H9 (cell line): Measurements from ENCODE around the gene CCDC33. TPM values are rescaled to one million over a fixed set of nuclear protein-coding genes. Genes with fewer than 3 reads are reported as not detected.

Source experiments
- DNase-seq: peaks from one replicate; pipeline ENCODE4 v3.0.0-alpha.2; 2017
- H2AFZ ChIP-seq: one replicate; pipeline ENCODE4 v1.6.1; 2013; ENCODE audit warnings: mild to moderate bottlenecking, low read length, control low read depth, moderate library complexity
- H2AK5ac ChIP-seq: 2 replicates; pipeline ENCODE4 v1.6.1; 2013; ENCODE audit warnings: low read length, control low read depth, mixed read lengths; ENCODE audit not compliant: insufficient read length
- H2BK120ac ChIP-seq: one replicate; pipeline ENCODE4 v1.6.1; 2013; ENCODE audit warnings: low read depth, mild to moderate bottlenecking, low read length, control low read depth, inconsistent platforms; ENCODE audit not compliant: poor library complexity, severe bottlenecking
- H2BK12ac ChIP-seq: 2 replicates; pipeline ENCODE4 v1.6.1; 2013; ENCODE audit warnings: low read length, control low read depth, mixed read lengths, low read depth; ENCODE audit not compliant: insufficient read length
- H2BK15ac ChIP-seq: 2 replicates; pipeline ENCODE4 v1.6.1; 2013; ENCODE audit warnings: low read depth, low read length, control low read depth
- H2BK20ac ChIP-seq: one replicate; pipeline ENCODE4 v1.6.1; 2013; ENCODE audit warnings: low read depth, mild to moderate bottlenecking, low read length, control low read depth, inconsistent platforms; ENCODE audit not compliant: poor library complexity, severe bottlenecking
- H2BK5ac ChIP-seq: 2 replicates; pipeline ENCODE4 v1.6.1; 2013; ENCODE audit warnings: low read length, control low read depth, mixed read lengths; ENCODE audit not compliant: insufficient read length
- H3K14ac ChIP-seq: 2 replicates; pipeline ENCODE4 v1.6.1; 2013; ENCODE audit warnings: low read length, control low read depth; ENCODE audit not compliant: insufficient read depth
- H3K18ac ChIP-seq: 2 replicates; pipeline ENCODE4 v1.6.1; 2013; ENCODE audit warnings: low read depth, mild to moderate bottlenecking, mixed read lengths, low read length, control low read depth; ENCODE audit not compliant: insufficient read length
- H3K23ac ChIP-seq: 2 replicates; pipeline ENCODE4 v1.6.1; 2013; ENCODE audit warnings: low read length, control low read depth, mixed read lengths, low read depth; ENCODE audit not compliant: insufficient read length
- H3K23me2 ChIP-seq: 2 replicates; pipeline ENCODE4 v1.6.1; 2013; ENCODE audit warnings: low read depth, mild to moderate bottlenecking, mixed read lengths, low read length, control low read depth; ENCODE audit not compliant: insufficient read length, poor library complexity, severe bottlenecking
- H3K27ac ChIP-seq: 2 replicates; pipeline ENCODE4 v1.5.1; 2013; ENCODE audit warnings: low read length, control low read depth, mixed read lengths, low read depth; ENCODE audit not compliant: insufficient read length
- H3K27me3 ChIP-seq: 2 replicates; pipeline ENCODE4 v1.6.1; 2013; ENCODE audit warnings: low read length, control low read depth, inconsistent platforms; ENCODE audit not compliant: insufficient read depth
- H3K4ac ChIP-seq: 2 replicates; pipeline ENCODE4 v1.6.1; 2013; ENCODE audit warnings: low read depth, mild to moderate bottlenecking, control low read depth, inconsistent platforms, low read length, moderate library complexity
- H3K4me1 ChIP-seq: 2 replicates; pipeline ENCODE4 v1.6.1; 2013; ENCODE audit warnings: low read length, control low read depth, inconsistent platforms; ENCODE audit not compliant: insufficient read depth
- H3K4me2 ChIP-seq: 2 replicates; pipeline ENCODE4 v1.6.1; 2013; ENCODE audit warnings: low read length, control low read depth, mixed read lengths; ENCODE audit not compliant: insufficient read length, insufficient read depth
- H3K56ac ChIP-seq: 2 replicates; pipeline ENCODE4 v1.6.1; 2013; ENCODE audit warnings: low read depth, mild to moderate bottlenecking, mixed read lengths, low read length, control low read depth; ENCODE audit not compliant: insufficient read length
- H3K79me1 ChIP-seq: 2 replicates; pipeline ENCODE4 v1.6.1; 2013; ENCODE audit warnings: low read depth, mild to moderate bottlenecking, moderate library complexity, low read length, control low read depth, inconsistent platforms; ENCODE audit not compliant: insufficient read depth, poor library complexity, severe bottlenecking
- H3K79me2 ChIP-seq: 2 replicates; pipeline ENCODE4 v1.6.1; 2013; ENCODE audit warnings: low read length, control low read depth, inconsistent platforms; ENCODE audit not compliant: insufficient read depth
- H3K9ac ChIP-seq: 2 replicates; pipeline ENCODE4 v1.6.1; 2013; ENCODE audit warnings: low read length, control low read depth, mixed read lengths; ENCODE audit not compliant: insufficient read length; ENCODE audit errors: extremely low read depth
- H3K9me3 ChIP-seq: one replicate; pipeline ENCODE4 v1.6.1; 2013; ENCODE audit warnings: low read depth, low read length, inconsistent platforms; ENCODE audit not compliant: control insufficient read depth
- H3T11ph ChIP-seq: one replicate; pipeline ENCODE4 v1.6.1; 2013; ENCODE audit warnings: mild to moderate bottlenecking, low read length, control low read depth, inconsistent platforms
- H4K20me1 ChIP-seq: one replicate; pipeline ENCODE4 v1.6.1; 2013; ENCODE audit not compliant: control insufficient read depth, insufficient read length, insufficient read depth
- H4K5ac ChIP-seq: 2 replicates; pipeline ENCODE4 v1.6.1; 2013; ENCODE audit warnings: low read depth, mild to moderate bottlenecking, mixed read lengths, low read length, control low read depth; ENCODE audit not compliant: insufficient read length
- H4K8ac ChIP-seq: replicated peaks from 2 replicates; pipeline ENCODE4 v1.6.1; 2013; ENCODE audit warnings: low read length, control low read depth, mixed read lengths, low read depth; ENCODE audit not compliant: insufficient read length
- H4K91ac ChIP-seq: 2 replicates; pipeline ENCODE4 v1.6.1; 2013; ENCODE audit warnings: low read depth, mild to moderate bottlenecking, moderate library complexity, mixed read lengths, low read length, control low read depth; ENCODE audit not compliant: insufficient read length
- H3K27ac Mint-ChIP-seq, 3 experiments: 2 replicates in 2 of 3; 3 replicates in 1 of 3; pipeline ENCODE4 v1.8.0; 2020 to 2021; ENCODE audit warnings: mixed read lengths in 3 of 3, mild to moderate bottlenecking in 1 of 3, moderate library complexity in 1 of 3
- H3K27me3 Mint-ChIP-seq: 2 replicates; pipeline ENCODE4 v1.8.0; 2021; ENCODE audit warnings: low read depth, mild to moderate bottlenecking, moderate library complexity, mixed read lengths
- H3K36me3 Mint-ChIP-seq, 3 experiments: 2 replicates in 2 of 3; 3 replicates in 1 of 3; pipeline ENCODE4 v1.8.0; 2020 to 2021; ENCODE audit warnings: low read depth in 3 of 3, mixed read lengths in 3 of 3; ENCODE audit not compliant: insufficient read depth in 1 of 3
- H3K4me1 Mint-ChIP-seq, 2 experiments: 2 replicates each; pipeline ENCODE4 v1.8.0; 2020; ENCODE audit warnings: mixed read lengths in 2 of 2
- H3K4me3 Mint-ChIP-seq, 2 experiments: 2 replicates in 1 of 2; 3 replicates in 1 of 2; pipeline ENCODE4 v1.8.0; 2020 to 2021; ENCODE audit warnings: mild to moderate bottlenecking in 2 of 2, mixed read lengths in 2 of 2, moderate library complexity in 1 of 2
- H3K9me3 Mint-ChIP-seq, 2 experiments: 2 replicates in 1 of 2; 3 replicates in 1 of 2; pipeline ENCODE4 v1.8.0; 2020; ENCODE audit warnings: mild to moderate bottlenecking in 2 of 2, mixed read lengths in 2 of 2, moderate library complexity in 1 of 2
- CTCF ChIP-seq: fragments of 200-600 bp; sonication (generic); conservative IDR thresholded peaks from 3 replicates; pipeline ENCODE4 v1.8.0; 2021; ENCODE audit warnings: antibody characterized with exemption, mild to moderate bottlenecking
- WGBS: extraction: QIAGEN DNeasy Blood & Tissue Kit; methylation state at CpG from one replicate; pipeline ENCODE4 v1.1.7; 2013; ENCODE audit warnings: missing lambda C conversion rate, low lambda C conversion rate, mixed read lengths; ENCODE audit not compliant: insufficient read length; ENCODE audit errors: extremely low coverage; 5-methylcytosine and 5-hydroxymethylcytosine counted together
- total RNA-seq: library from RNA; stranded (reverse); gene quantifications from 2 replicates; pipeline ENCODE4 v1.2.1, GENCODE V29; 2021

CCDC33 gene
- total RNA-seq, 1 experiment from 2014 or later = 4.6 TPM

GRCh38 chr15:74194572-74195559, 41.3 kb upstream of the CCDC33 start:
- Histone ChIP-seq H2BK12ac (no peak overlapping the region), H3K23ac (no peak overlapping the region), H3K9ac (no peak overlapping the region), H3K4ac (no peak overlapping the region), H2AFZ (no peak overlapping the region), H3K18ac (no peak overlapping the region), H3K79me2 (no peaks in the 10 kb centered on the region), H4K8ac (no peak overlapping the region), H2BK15ac (no peak overlapping the region), H4K20me1 (no peaks in the 10 kb centered on the region), H4K91ac (no peak overlapping the region), H3K56ac (no peak overlapping the region), H3K27me3 (no peaks in the 10 kb centered on the region), H2BK120ac (no peak overlapping the region), H3K23me2 (no peaks in the 10 kb centered on the region), H3K4me1 (no peaks in the 10 kb centered on the region), H3K4me2 (no peak overlapping the region), H2BK20ac (no peak overlapping the region), H4K5ac (no peak overlapping the region), H3T11ph (no peak overlapping the region), H2AK5ac (no peak overlapping the region), H3K14ac (no peak overlapping the region), H3K27ac (no peak overlapping the region), H2BK5ac (no peak overlapping the region), H3K79me1 (no peaks in the 10 kb centered on the region), H3K9me3 (no peaks in the 10 kb centered on the region)
- TF ChIP-seq CTCF = no peak
- Mint-ChIP-seq H3K36me3 (peaks cover 0 to 4% (median 2%) of the 10 kb centered on the region in 3 experiments; a peak in 3 of 7 replicates), H3K9me3 (no peaks in the 10 kb centered on the region), H3K27me3 (peaks cover 6% of the 10 kb centered on the region), H3K4me1 (peaks cover 0 to 13% of the 10 kb centered on the region in 2 experiments), H3K4me3 (no peak overlapping the region), H3K27ac (no peak overlapping the region)
- DNase-seq = no peak
- WGBS = no CpG with 5 or more reads among the region's 13 CpGs
